Stimulated activated CD4-positive, alpha-beta T cell treated with anti-CD3 and anti-CD28 coated beads, Interleukin-15, amount 100 ng/mL, for 24 hours (primary cell): ENCODE data around the gene MSL1.
A peak's percentile ranks its signal among the peaks of the same experiment; 100 is the strongest.

Experiments used
- DNase-seq: peaks from one replicate; pipeline ENCODE4 v3.0.0-alpha.2; 2020

The MSL1 gene

GRCh38 chr17:40106760-40107521 lies 14.8 kb upstream of the MSL1 start:
- DNase-seq = no peak

GRCh38 chr17:40107522-40108174 lies 14.1 kb upstream of the MSL1 start:
- DNase-seq = no peak

GRCh38 chr17:40108970-40109824 lies 12.6 kb upstream of the MSL1 start:
- DNase-seq = no peak

- DNase-seq = no peak
Measured at GRCh38 chr17:40110026-40110845, 11.5 kb upstream of the MSL1 start.

- peak; percentile 82 for DNase-seq
Measured at GRCh38 chr17:40111221-40112128, 10.3 kb upstream of the MSL1 start.

GRCh38 chr17:40112191-40112711 lies 9.5 kb upstream of the MSL1 start:
- no peak for DNase-seq

- DNase-seq = no peak
Measured at GRCh38 chr17:40112718-40113109, 9.1 kb upstream of the MSL1 start.

GRCh38 chr17:40113110-40113906 lies 8.5 kb upstream of the MSL1 start:
- DNase-seq = peak; percentile 95

- no peak for DNase-seq
Measured at GRCh38 chr17:40113907-40114245, 7.9 kb upstream of the MSL1 start.

GRCh38 chr17:40115101-40115436 lies 6.7 kb upstream of the MSL1 start:
- no peak for DNase-seq

GRCh38 chr17:40122136-40122998 lies 596 bp downstream of the MSL1 start:
- DNase-seq = peak; percentile 46

- peak; percentile 71 for DNase-seq
Measured at GRCh38 chr17:40122999-40123810, 1.4 kb downstream of the MSL1 start.

- DNase-seq = no peak
Measured at GRCh38 chr17:40123811-40124114, 2.0 kb downstream of the MSL1 start.

- no peak for DNase-seq
Measured at GRCh38 chr17:40124279-40125141, 2.7 kb downstream of the MSL1 start.

GRCh38 chr17:40129498-40129897 lies 7.7 kb downstream of the MSL1 start:
- DNase-seq = no peak

GRCh38 chr17:40130352-40131042 lies 8.7 kb downstream of the MSL1 start:
- DNase-seq = no peak

- no peak for DNase-seq
Measured at GRCh38 chr17:40134184-40134583, 12.4 kb downstream of the MSL1 start.
